ENCODE results near the gene ADARB1. TPM values are rescaled to one million over a fixed set of nuclear protein-coding genes. Genes with fewer than 3 reads are reported as not detected.

ADARB1 gene
- total RNA-seq, 1 experiment from 2014 or later = 31.9 TPM

GRCh38 chr21:45270306-45270821 lies 196.0 kb downstream of the ADARB1 start:
- intact Hi-C loops (cut with micrococcal nuclease; ENCODE audit: unreplicated experiment) = no loop called here
- Histone ChIP-seq H3K36me3 (ENCODE audit: insufficient read depth, low read length, poor library complexity, severe bottlenecking) (peaks cover 26% of the 10 kb centered on the region), H3K4me3 (ENCODE audit: low read depth, low read length, poor library complexity, severe bottlenecking) (no peak overlapping the region), H3K9me3 (ENCODE audit: low read depth, low read length, poor library complexity, severe bottlenecking) (no peaks in the 10 kb centered on the region), H3K27ac (ENCODE audit: low read depth, low read length, poor library complexity, severe bottlenecking) (no peak overlapping the region), H3K27me3 (replicated peaks; ENCODE audit: insufficient read depth, low read depth, low read length, poor library complexity) (no peaks in the 10 kb centered on the region), H3K4me1 (ENCODE audit: insufficient read depth, low read length, poor library complexity, severe bottlenecking) (no peaks in the 10 kb centered on the region)
- no TSS peak for BruUV-seq (replicated peaks)
- ChIA-PET CTCF (no interaction called here), POLR2A (ENCODE audit: low non-redundant PET) (no interaction called here)
- peak; percentile 51 for TF ChIP-seq CTCF (conservative IDR thresholded peaks at IDR 0.05; ENCODE audit: low read depth, low read length)
- TF ChIP-seq EZH2 (IDR thresholded peaks at IDR 0.05; ENCODE audit: borderline replicate concordance, low read depth, low read length, poor library complexity, severe bottlenecking) = no peak
- DNase-seq (ENCODE audit: low spot score) = peak; percentile 50

Other genes starting within 250 kb of the ADARB1 start
- gene PTTG1IP, start 200.9 kb upstream of the ADARB1 start, total RNA-seq (2021) = 216 and 217 TPM in 2 replicates
- 5.0 and 7.4 TPM in 2 replicates for gene ITGB2, start 153.7 kb upstream of the ADARB1 start, total RNA-seq (2021)
- gene SLX9, start 134.6 kb upstream of the ADARB1 start, total RNA-seq (2021) = 114 and 115 TPM in 2 replicates
- 25.1 and 29.5 TPM in 2 replicates for gene POFUT2, start 213.3 kb downstream of the ADARB1 start, total RNA-seq (2021)